Fibroblast of the aortic adventitia (primary cell): ENCODE measurements around the gene FMN1. TPM values are rescaled to one million over a fixed set of nuclear protein-coding genes. Genes with fewer than 3 reads are reported as not detected.
A peak's percentile ranks its signal among the peaks of the same experiment; 100 is the strongest.

Experiments
- DNase-seq: peaks from one replicate; pipeline ENCODE4 v3.0.0-alpha.2; 2010; ENCODE audit warnings: low read depth
- H3K4me3 ChIP-seq: 2 replicates; pipeline ENCODE4 v1.5.1; 2011; ENCODE audit warnings: low read depth, mild to moderate bottlenecking, control low read depth, low read length, moderate library complexity
- total RNA-seq: library from RNA; depleted of rRNA; stranded (reverse); fragments of >200 nt; gene quantifications from 2 replicates; pipeline ENCODE4 v1.2.3, GENCODE V29; 2012; ENCODE audit warnings: low replicate concordance
- TF ChIP-seq, protein P1 (sequence below): IDR thresholded peaks from 2 replicates; pipeline ENCODE4 v1.5.1; 2011; ENCODE audit warnings: mild to moderate bottlenecking, low read length, control low read depth, inconsistent platforms; ENCODE audit not compliant: insufficient read depth

Gene FMN1
- total RNA-seq, 1 donor: 1.1 TPM

GRCh38 chr15:32885713-32886112 is 308.8 kb downstream of the FMN1 start:
- no peak overlapping the region for H3K4me3 ChIP-seq
- no peak for DNase-seq
- TF ChIP-seq, protein P1, sequence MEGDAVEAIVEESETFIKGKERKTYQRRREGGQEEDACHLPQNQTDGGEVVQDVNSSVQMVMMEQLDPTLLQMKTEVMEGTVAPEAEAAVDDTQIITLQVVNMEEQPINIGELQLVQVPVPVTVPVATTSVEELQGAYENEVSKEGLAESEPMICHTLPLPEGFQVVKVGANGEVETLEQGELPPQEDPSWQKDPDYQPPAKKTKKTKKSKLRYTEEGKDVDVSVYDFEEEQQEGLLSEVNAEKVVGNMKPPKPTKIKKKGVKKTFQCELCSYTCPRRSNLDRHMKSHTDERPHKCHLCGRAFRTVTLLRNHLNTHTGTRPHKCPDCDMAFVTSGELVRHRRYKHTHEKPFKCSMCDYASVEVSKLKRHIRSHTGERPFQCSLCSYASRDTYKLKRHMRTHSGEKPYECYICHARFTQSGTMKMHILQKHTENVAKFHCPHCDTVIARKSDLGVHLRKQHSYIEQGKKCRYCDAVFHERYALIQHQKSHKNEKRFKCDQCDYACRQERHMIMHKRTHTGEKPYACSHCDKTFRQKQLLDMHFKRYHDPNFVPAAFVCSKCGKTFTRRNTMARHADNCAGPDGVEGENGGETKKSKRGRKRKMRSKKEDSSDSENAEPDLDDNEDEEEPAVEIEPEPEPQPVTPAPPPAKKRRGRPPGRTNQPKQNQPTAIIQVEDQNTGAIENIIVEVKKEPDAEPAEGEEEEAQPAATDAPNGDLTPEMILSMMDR: no peak

GRCh38 chr15:32884146-32884545 is 310.4 kb downstream of the FMN1 start:
- no peak overlapping the region for H3K4me3 ChIP-seq
- peak; percentile 66 for DNase-seq
- TF ChIP-seq, protein P1: no peak

DNA sequence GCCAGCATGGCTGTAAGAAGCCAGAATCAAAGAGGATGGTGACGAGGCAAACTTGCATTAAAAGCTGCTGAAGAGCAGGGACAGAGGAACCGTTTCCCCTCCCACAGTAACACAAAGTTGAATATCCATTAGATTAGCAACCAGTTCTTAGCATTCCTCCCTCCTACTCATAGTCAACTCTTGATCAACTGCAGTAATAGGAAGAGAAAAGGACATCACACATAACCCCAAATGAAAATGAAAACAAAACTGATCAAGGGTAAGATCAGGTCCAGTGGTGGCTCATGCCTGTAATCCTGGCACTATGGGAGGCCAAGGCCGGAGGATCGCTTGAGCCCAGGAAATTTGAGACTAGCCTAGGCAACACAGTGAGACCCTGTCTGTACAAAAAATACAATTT is 311.6 kb downstream of the FMN1 start:
- DNase-seq: no peak
- H3K4me3 ChIP-seq: no peak overlapping the region
- TF ChIP-seq, protein P1: no peak

DNA sequence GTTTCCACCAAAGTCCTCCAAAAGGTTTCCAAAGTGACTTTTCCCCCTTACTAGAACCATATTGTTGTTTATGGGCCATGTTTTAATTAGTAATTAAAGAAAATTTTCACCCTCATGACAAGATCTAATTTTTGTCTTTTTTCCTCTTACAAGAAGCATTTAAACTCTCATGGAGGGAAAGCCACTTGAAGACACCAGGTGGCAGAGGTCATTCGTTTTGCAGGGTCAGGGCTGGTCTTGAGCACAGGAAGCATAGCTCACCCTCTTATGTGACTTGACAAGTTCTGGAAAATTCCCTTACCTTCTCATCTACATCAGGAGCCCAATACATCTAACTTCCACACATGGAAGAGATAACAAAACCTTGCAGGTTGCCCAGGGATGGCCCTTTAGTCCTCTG is 313.0 kb downstream of the FMN1 start:
- no peak overlapping the region for H3K4me3 ChIP-seq
- TF ChIP-seq, protein P1: no peak
- DNase-seq: no peak

GRCh38 chr15:32880642-32881041 is 313.9 kb downstream of the FMN1 start:
- DNase-seq: no peak
- TF ChIP-seq, protein P1: no peak
- no peak overlapping the region for H3K4me3 ChIP-seq

DNA sequence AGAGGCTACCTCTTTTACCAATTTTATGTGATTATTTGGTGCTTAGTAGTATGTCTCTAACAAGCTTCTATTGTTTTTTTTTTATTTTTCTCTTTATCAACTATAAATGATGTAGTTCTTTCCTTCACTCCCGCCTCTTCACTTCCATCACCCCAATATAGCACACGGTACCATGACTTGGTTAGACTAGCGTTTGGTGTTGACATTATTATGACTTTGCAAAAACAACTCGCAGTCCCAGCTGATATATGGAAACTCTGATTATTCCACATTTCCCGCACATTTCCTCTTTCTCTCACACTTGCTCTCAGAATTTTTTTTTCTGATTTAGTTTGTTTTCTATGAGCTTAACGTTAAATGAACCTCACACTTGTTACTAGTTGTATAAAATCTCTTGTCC is 314.5 kb downstream of the FMN1 start:
- TF ChIP-seq, protein P1: no peak
- DNase-seq: no peak
- no peak overlapping the region for H3K4me3 ChIP-seq
